Nephron (organoid): ENCODE data around the gene PTPRD.

Experiments used
- H3K27ac Mint-ChIP-seq, 3 experiments: 2 replicates each; pipeline ENCODE4 v1.8.0; 2020; ENCODE audit warnings: mixed read lengths in 3 of 3, mild to moderate bottlenecking in 2 of 3, moderate library complexity in 1 of 3
- H3K27me3 Mint-ChIP-seq: 2 replicates; pipeline ENCODE4 v1.8.0; 2021; ENCODE audit warnings: low read depth, mild to moderate bottlenecking, moderate library complexity, mixed read lengths
- H3K36me3 Mint-ChIP-seq: 2 replicates; pipeline ENCODE4 v1.8.0; 2020; ENCODE audit warnings: low read depth, mixed read lengths
- H3K4me1 Mint-ChIP-seq: 2 replicates; pipeline ENCODE4 v1.8.0; 2020; ENCODE audit warnings: mixed read lengths
- H3K4me3 Mint-ChIP-seq, 3 experiments: 2 replicates each; pipeline ENCODE4 v1.8.0; 2020; ENCODE audit warnings: mild to moderate bottlenecking in 3 of 3, mixed read lengths in 3 of 3, moderate library complexity in 2 of 3
- H3K9me3 Mint-ChIP-seq: 2 replicates; pipeline ENCODE4 v1.8.0; 2020; ENCODE audit warnings: mixed read lengths
- TF ChIP-seq, protein P1 (sequence below), 3 experiments: fragments of 200-600 bp; sonication (generic); IDR thresholded peaks; one replicate each; pipeline ENCODE4 v1.5.0; 2021; ENCODE audit warnings: antibody characterized with exemption in 3 of 3; ENCODE audit not compliant: unreplicated experiment in 3 of 3

The PTPRD gene

DNA sequence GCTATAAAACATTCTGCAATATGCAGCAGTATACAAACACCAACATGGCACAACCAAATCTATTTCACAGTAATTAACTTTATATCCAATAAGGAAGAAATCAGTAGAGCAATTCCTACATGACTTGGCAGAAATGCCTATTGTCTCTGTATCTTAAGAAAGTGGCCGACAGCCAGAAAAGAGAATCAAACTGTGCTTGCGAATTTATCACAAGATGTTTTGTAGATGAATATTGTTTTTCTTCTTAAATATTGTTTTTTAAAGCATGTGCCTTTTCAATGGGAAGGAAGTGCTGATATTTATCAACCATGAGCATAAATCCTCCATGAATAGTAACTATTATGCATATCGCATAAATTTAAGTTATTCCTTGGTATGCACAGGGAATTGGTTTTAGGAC lies 2311.5 kb downstream of the PTPRD start:
- H3K4me3 Mint-ChIP-seq: no peak overlapping the region
- no peaks in the 10 kb centered on the region for H3K27me3 Mint-ChIP-seq
- no peak overlapping the region for H3K27ac Mint-ChIP-seq
- no peaks in the 10 kb centered on the region for H3K4me1 Mint-ChIP-seq
- H3K9me3 Mint-ChIP-seq: peaks cover 12% of the 10 kb centered on the region
- TF ChIP-seq, protein P1, sequence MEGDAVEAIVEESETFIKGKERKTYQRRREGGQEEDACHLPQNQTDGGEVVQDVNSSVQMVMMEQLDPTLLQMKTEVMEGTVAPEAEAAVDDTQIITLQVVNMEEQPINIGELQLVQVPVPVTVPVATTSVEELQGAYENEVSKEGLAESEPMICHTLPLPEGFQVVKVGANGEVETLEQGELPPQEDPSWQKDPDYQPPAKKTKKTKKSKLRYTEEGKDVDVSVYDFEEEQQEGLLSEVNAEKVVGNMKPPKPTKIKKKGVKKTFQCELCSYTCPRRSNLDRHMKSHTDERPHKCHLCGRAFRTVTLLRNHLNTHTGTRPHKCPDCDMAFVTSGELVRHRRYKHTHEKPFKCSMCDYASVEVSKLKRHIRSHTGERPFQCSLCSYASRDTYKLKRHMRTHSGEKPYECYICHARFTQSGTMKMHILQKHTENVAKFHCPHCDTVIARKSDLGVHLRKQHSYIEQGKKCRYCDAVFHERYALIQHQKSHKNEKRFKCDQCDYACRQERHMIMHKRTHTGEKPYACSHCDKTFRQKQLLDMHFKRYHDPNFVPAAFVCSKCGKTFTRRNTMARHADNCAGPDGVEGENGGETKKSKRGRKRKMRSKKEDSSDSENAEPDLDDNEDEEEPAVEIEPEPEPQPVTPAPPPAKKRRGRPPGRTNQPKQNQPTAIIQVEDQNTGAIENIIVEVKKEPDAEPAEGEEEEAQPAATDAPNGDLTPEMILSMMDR (IDR thresholded peaks at IDR 0.05; ENCODE audit: unreplicated experiment in 3 of 3): no peak
- no peaks in the 10 kb centered on the region for H3K36me3 Mint-ChIP-seq

DNA sequence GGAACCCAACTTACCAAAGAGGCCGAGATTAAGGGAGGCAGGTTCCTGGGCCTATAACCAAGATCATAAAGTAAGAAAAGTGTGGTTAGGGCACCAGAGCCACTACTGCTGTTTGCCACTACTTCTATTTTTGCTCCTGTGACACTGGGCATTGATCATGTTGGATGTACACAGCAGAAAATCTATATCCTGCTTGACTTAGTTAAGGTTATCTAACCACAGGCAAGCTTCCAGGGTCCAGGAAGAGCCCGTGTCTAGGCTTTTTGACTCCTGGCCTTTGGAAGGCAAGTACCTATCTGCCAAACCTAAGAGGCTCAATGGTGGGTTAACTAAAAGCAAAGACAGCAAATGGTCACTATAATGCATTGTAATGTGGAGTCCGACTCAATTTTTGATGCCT lies 2315.8 kb downstream of the PTPRD start:
- no peaks in the 10 kb centered on the region for H3K9me3 Mint-ChIP-seq
- no peaks in the 10 kb centered on the region for H3K36me3 Mint-ChIP-seq
- no peaks in the 10 kb centered on the region for H3K4me1 Mint-ChIP-seq
- H3K27me3 Mint-ChIP-seq: peaks cover 4% of the 10 kb centered on the region
- TF ChIP-seq, protein P1 (IDR thresholded peaks at IDR 0.05; ENCODE audit: unreplicated experiment in 3 of 3): no peak
- no peak overlapping the region for H3K4me3 Mint-ChIP-seq
- H3K27ac Mint-ChIP-seq: no peak overlapping the region

DNA sequence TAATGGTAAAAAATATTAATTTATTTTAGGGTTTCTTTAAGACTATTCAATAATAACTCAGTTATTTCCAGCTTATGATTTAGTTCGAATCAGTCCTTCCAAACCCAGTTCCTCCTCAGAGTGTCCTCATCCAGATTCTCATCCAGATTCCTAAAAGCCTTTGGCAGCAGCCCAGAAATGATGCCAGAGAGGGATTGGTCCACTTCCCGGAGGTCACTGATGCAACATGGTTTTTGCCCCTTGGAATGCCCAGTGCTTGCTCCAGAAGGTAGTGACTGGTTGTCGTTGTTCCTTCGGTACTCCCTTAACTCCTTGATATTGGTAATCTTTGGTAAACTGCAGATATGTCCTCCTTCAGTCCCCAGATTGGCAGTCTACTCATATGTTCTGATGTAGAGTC lies 2320.1 kb downstream of the PTPRD start:
- Mint-ChIP-seq H3K4me1 (no peaks in the 10 kb centered on the region), H3K36me3 (no peaks in the 10 kb centered on the region), H3K9me3 (no peaks in the 10 kb centered on the region), H3K4me3 (no peak overlapping the region), H3K27me3 (peaks cover 4% of the 10 kb centered on the region), H3K27ac (no peak overlapping the region)
- TF ChIP-seq, protein P1 (IDR thresholded peaks at IDR 0.05; ENCODE audit: unreplicated experiment in 3 of 3): no peak

DNA sequence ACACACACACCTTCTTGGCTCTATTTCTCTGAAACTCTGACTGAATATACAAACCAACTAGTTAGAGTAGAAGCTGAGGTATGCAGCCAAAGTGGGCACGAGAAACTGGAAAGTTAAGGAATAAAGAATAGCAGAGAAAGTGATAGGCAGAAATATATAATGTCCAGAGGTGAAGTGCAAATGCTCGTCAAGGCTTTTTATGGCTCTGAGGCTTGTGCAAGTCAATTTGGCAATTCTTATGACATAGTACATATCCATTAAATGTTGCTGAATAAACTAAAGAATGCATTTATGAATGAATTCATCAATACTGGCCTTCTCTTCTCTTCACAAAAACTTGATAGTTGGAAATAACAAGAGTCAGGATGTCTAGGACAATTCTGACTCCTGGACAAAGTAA lies 2323.1 kb downstream of the PTPRD start:
- TF ChIP-seq, protein P1 (IDR thresholded peaks at IDR 0.05; ENCODE audit: unreplicated experiment in 3 of 3): no peak
- Mint-ChIP-seq H3K27me3 (peaks cover 4% of the 10 kb centered on the region), H3K36me3 (no peaks in the 10 kb centered on the region), H3K4me3 (no peak overlapping the region), H3K27ac (no peak overlapping the region), H3K9me3 (no peaks in the 10 kb centered on the region), H3K4me1 (no peaks in the 10 kb centered on the region)

DNA sequence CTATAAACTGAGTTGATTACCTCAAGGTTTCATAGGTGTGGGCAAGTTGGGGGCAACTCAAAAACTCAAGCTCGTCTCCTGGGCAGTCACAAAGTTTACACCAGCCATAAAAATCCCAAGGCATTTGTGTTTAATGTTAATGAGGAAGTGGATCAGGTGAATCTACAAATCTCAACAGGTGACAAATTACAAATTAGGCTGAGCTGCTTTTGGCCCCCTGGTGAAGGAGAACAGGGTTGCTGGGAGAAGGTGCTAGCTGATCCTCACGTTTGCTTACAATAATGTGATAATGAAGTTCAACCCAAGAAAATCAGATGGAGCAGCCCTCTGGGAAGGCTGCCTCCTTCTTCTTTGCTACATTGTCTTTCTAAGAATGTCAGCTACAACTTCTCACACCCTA lies 2324.8 kb downstream of the PTPRD start:
- Mint-ChIP-seq H3K27ac (no peak overlapping the region), H3K36me3 (no peaks in the 10 kb centered on the region), H3K27me3 (no peaks in the 10 kb centered on the region), H3K4me1 (no peaks in the 10 kb centered on the region), H3K9me3 (no peaks in the 10 kb centered on the region), H3K4me3 (no peak overlapping the region)
- TF ChIP-seq, protein P1 (IDR thresholded peaks at IDR 0.05; ENCODE audit: unreplicated experiment in 3 of 3): no peak

DNA sequence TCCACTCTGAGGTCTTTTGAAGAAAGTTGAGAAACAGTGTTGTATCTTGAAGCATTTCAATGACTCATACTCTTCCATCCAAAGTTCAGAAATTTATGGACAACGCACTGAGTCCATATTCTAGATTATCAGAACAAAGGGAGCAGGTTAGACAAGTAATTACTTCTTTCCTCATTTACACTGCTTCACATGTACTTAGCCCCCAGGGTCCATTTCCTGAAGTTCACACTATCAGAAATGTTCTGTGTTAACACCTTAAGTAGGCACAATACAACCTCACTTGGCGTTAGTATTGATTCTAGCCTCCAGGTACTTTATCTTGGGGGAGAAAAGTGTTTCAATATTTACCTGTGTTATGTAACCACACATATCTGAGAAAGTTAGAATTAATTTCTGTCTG lies 2325.3 kb downstream of the PTPRD start:
- no peaks in the 10 kb centered on the region for H3K4me1 Mint-ChIP-seq
- TF ChIP-seq, protein P1 (IDR thresholded peaks at IDR 0.05; ENCODE audit: unreplicated experiment in 3 of 3): no peak
- no peak overlapping the region for H3K27ac Mint-ChIP-seq
- no peaks in the 10 kb centered on the region for H3K36me3 Mint-ChIP-seq
- H3K27me3 Mint-ChIP-seq: no peaks in the 10 kb centered on the region
- no peak overlapping the region for H3K4me3 Mint-ChIP-seq
- H3K9me3 Mint-ChIP-seq: no peaks in the 10 kb centered on the region
